A673 (cell line): ENCODE results near the gene RALGAPA2.

Source experiments
- CTCF ChIP-seq: fragments of 300-800, 200-600 bp; sonication (generic); conservative IDR thresholded peaks from 2 replicates; pipeline ENCODE4 v1.5.1; 2017; ENCODE audit warnings: low read depth, mild to moderate bottlenecking, antibody characterized with exemption, low read length, moderate library complexity, mixed read lengths
- EZH2 ChIP-seq: fragments of 200-600 bp; sonication (generic); IDR thresholded peaks from 2 replicates; pipeline ENCODE4 v1.6.1; 2017; ENCODE audit warnings: borderline replicate concordance, low read depth, mild to moderate bottlenecking, mixed read lengths, antibody characterized with exemption, low read length; ENCODE audit not compliant: poor library complexity, severe bottlenecking

- no peak for TF ChIP-seq CTCF
- no peak for TF ChIP-seq EZH2
These were observed 326.3 kb downstream of the RALGAPA2 start for GRCh38 chr20:20386192-20386591.
